ENCODE measurements around the gene NTSR2.

DNA sequence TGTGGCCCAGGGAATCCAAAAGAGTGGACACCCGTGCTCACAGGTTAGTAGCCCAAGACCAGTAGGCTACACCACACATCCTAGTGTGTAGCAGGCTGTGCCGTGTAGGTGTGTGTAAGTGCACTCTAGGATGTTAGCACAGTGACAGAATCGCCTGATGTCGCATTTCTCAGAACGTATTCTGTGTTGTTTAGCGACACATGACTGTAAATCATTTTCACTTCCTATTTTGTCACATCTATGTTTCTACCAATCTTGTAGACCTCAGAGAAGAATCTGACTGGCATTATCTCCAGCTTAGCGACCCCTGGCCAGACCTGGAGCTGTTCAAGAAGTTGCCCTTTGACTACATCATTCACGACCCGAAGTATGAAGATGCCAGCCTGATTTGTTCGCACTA is 45.1 kb downstream of the NTSR2 start:
- no peak for TF ChIP-seq HOXA7 (CRISPR knock-in tag; IDR thresholded peaks at IDR 0.05)
- TF ChIP-seq CTCF (IDR thresholded peaks at IDR 0.05) = no peak
- no peak for TF ChIP-seq TP53 (CRISPR knock-in tag; IDR thresholded peaks at IDR 0.05)
- TF ChIP-seq RARB (CRISPR knock-in tag; IDR thresholded peaks at IDR 0.05) = no peak
- no peak for TF ChIP-seq CHD4 (IDR thresholded peaks at IDR 0.05; ENCODE audit: borderline replicate concordance)

All from A549 (cell line).